SK-N-SH treated with all-trans-retinoic acid at 6 μM for 48 hours (cell line): ENCODE results near the gene TMEM60.

Source experiments
- ATAC-seq: fragments of 200-7000 bp; cut with Tn5 transposase; 3 replicates; pipeline ENCODE4 v1.9.1; 2020; ENCODE audit warnings: mild to moderate bottlenecking, moderate library complexity
- CSDC2 ChIP-seq: fragments of 250-450 bp; sonication (Bioruptor Pico); IDR thresholded peaks from 2 replicates; pipeline ENCODE4 v1.5.0; 2020; ENCODE audit warnings: mild to moderate bottlenecking, moderate library complexity
- GLIS3 ChIP-seq: fragments of 250-450 bp; sonication (Bioruptor Pico); IDR thresholded peaks from 2 replicates; pipeline ENCODE4 v1.5.0; 2020; ENCODE audit warnings: mild to moderate bottlenecking, moderate library complexity
- PPARA ChIP-seq: fragments of 250-450 bp; sonication (Bioruptor Pico); IDR thresholded peaks from 2 replicates; pipeline ENCODE4 v1.5.0; 2020; ENCODE audit warnings: mild to moderate bottlenecking, borderline replicate concordance
- RARB ChIP-seq: fragments of 250-450 bp; sonication (Bioruptor Pico); IDR thresholded peaks from 2 replicates; pipeline ENCODE4 v1.8.0; 2021; ENCODE audit warnings: mild to moderate bottlenecking, moderate library complexity
- TCF4 ChIP-seq: fragments of 250-450 bp; sonication (Bioruptor Pico); IDR thresholded peaks from 2 replicates; pipeline ENCODE4 v1.8.0; 2021; ENCODE audit warnings: mild to moderate bottlenecking, moderate library complexity, borderline replicate concordance
- TOX ChIP-seq: fragments of 250-450 bp; sonication (Bioruptor Pico); IDR thresholded peaks from 2 replicates; pipeline ENCODE4 v1.8.0; 2021; ENCODE audit warnings: mild to moderate bottlenecking, moderate library complexity, borderline replicate concordance
- ZC3H10 ChIP-seq: fragments of 250-450 bp; sonication (Bioruptor Pico); IDR thresholded peaks from 2 replicates; pipeline ENCODE4 v1.5.1; 2021; ENCODE audit warnings: mild to moderate bottlenecking, moderate library complexity
- ZFP3 ChIP-seq: fragments of 250-450 bp; sonication (Bioruptor Pico); IDR thresholded peaks from 2 replicates; pipeline ENCODE4 v1.5.0; 2020; ENCODE audit warnings: mild to moderate bottlenecking, moderate library complexity
- ZFP30 ChIP-seq: fragments of 450-650 bp; formaldehyde crosslinking; IDR thresholded peaks from 2 replicates; pipeline ENCODE4 v1.5.0; 2022; ENCODE audit warnings: mild to moderate bottlenecking, moderate library complexity
- ZNF70 ChIP-seq: fragments of 450-650 bp; formaldehyde crosslinking; IDR thresholded peaks from 2 replicates; pipeline ENCODE4 v1.5.0; 2020; ENCODE audit warnings: mild to moderate bottlenecking, moderate library complexity
- TF ChIP-seq, protein P1 (sequence below): fragments of 250-450 bp; sonication (Bioruptor Pico); IDR thresholded peaks from 2 replicates; pipeline ENCODE4 v1.8.0; 2021; ENCODE audit warnings: low read depth, mild to moderate bottlenecking, moderate library complexity, borderline replicate concordance
- TF ChIP-seq, protein P2 (sequence below): fragments of 250-450 bp; sonication (Bioruptor Pico); IDR thresholded peaks from 2 replicates; pipeline ENCODE4 v1.5.1; 2021; ENCODE audit warnings: mild to moderate bottlenecking, moderate library complexity
- TF ChIP-seq, protein P3 (sequence below): fragments of 250-450 bp; sonication (Bioruptor Pico); IDR thresholded peaks from 2 replicates; pipeline ENCODE4 v1.8.0; 2020; ENCODE audit warnings: mild to moderate bottlenecking, moderate library complexity, borderline replicate concordance
- TF ChIP-seq, protein P4 (sequence below): fragments of 250-450 bp; sonication (Bioruptor Pico); IDR thresholded peaks from 2 replicates; pipeline ENCODE4 v1.5.1; 2020; ENCODE audit warnings: low read depth, mild to moderate bottlenecking, moderate library complexity
- TF ChIP-seq, protein P5 (sequence below): fragments of 250-450 bp; sonication (Bioruptor Pico); IDR thresholded peaks from 2 replicates; pipeline ENCODE4 v1.5.0; 2020; ENCODE audit warnings: mild to moderate bottlenecking, moderate library complexity

The TMEM60 gene

DNA sequence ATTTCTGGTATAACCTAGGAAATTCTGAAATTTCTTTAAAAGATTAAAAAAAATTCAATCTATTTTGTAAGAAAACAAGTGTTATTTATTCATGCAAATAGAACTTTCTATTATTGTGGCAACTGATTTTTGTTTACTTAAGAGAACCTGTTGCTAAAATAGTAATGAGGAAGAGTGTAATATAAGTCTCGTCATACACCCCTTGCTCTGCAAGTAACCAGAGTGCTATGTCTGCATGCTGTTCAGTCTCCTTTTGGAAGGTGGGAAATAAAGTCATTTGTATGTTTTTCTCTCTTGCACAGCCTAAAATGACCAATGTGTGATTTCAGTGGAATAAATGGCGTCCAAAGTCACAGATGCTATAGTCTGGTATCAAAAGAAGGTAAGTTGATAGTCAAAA, 41.7 kb upstream of the TMEM60 start (continued):
- TF ChIP-seq, protein P1, sequence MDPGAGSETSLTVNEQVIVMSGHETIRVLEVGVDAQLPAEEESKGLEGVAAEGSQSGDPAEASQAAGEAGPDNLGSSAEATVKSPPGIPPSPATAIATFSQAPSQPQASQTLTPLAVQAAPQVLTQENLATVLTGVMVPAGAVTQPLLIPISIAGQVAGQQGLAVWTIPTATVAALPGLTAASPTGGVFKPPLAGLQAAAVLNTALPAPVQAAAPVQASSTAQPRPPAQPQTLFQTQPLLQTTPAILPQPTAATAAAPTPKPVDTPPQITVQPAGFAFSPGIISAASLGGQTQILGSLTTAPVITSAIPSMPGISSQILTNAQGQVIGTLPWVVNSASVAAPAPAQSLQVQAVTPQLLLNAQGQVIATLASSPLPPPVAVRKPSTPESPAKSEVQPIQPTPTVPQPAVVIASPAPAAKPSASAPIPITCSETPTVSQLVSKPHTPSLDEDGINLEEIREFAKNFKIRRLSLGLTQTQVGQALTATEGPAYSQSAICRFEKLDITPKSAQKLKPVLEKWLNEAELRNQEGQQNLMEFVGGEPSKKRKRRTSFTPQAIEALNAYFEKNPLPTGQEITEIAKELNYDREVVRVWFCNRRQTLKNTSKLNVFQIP, result no peak
- no peak for TF ChIP-seq ZNF70
- TF ChIP-seq ZFP3 (CRISPR knock-in tag), result no peak
- no peak for TF ChIP-seq PPARA (CRISPR knock-in tag)
- TF ChIP-seq, protein P2, sequence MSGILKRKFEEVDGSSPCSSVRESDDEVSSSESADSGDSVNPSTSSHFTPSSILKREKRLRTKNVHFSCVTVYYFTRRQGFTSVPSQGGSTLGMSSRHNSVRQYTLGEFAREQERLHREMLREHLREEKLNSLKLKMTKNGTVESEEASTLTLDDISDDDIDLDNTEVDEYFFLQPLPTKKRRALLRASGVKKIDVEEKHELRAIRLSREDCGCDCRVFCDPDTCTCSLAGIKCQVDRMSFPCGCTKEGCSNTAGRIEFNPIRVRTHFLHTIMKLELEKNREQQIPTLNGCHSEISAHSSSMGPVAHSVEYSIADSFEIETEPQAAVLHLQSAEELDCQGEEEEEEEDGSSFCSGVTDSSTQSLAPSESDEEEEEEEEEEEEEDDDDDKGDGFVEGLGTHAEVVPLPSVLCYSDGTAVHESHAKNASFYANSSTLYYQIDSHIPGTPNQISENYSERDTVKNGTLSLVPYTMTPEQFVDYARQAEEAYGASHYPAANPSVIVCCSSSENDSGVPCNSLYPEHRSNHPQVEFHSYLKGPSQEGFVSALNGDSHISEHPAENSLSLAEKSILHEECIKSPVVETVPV (CRISPR knock-in tag), result no peak
- TF ChIP-seq RARB, result no peak

DNA sequence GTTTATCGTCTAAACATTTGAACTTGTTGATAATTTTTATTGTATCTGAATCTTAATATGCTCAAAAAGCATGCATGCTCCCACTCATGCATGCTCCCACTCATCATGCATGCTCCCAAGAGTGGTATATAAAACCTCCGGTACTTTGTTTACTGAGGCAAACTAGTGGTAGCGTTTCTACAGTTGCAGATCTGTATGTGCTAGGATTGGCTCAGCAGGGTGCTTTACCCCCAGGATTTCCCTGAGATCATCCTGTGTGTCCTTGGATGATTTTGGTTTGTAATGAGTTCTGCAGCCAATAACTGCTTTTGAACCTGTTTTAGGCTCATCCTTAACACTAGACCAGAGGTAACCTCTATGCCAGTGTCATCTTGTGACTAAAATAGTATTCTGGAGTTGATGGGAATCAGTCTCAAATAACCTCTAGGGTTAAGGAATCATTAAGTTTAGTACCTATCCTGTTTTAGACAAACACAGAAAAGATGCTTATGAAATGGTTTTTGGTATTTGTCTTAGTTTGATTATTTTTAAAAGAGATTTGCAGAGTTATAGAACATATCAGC, 40.8 kb upstream of the TMEM60 start:
- TF ChIP-seq, protein P3, sequence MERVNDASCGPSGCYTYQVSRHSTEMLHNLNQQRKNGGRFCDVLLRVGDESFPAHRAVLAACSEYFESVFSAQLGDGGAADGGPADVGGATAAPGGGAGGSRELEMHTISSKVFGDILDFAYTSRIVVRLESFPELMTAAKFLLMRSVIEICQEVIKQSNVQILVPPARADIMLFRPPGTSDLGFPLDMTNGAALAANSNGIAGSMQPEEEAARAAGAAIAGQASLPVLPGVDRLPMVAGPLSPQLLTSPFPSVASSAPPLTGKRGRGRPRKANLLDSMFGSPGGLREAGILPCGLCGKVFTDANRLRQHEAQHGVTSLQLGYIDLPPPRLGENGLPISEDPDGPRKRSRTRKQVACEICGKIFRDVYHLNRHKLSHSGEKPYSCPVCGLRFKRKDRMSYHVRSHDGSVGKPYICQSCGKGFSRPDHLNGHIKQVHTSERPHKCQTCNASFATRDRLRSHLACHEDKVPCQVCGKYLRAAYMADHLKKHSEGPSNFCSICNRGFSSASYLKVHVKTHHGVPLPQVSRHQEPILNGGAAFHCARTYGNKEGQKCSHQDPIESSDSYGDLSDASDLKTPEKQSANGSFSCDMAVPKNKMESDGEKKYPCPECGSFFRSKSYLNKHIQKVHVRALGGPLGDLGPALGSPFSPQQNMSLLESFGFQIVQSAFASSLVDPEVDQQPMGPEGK (CRISPR knock-in tag), result no peak
- no peak for TF ChIP-seq ZFP30 (CRISPR knock-in tag)
- TF ChIP-seq, protein P2 (CRISPR knock-in tag), result no peak
- TF ChIP-seq, protein P4, sequence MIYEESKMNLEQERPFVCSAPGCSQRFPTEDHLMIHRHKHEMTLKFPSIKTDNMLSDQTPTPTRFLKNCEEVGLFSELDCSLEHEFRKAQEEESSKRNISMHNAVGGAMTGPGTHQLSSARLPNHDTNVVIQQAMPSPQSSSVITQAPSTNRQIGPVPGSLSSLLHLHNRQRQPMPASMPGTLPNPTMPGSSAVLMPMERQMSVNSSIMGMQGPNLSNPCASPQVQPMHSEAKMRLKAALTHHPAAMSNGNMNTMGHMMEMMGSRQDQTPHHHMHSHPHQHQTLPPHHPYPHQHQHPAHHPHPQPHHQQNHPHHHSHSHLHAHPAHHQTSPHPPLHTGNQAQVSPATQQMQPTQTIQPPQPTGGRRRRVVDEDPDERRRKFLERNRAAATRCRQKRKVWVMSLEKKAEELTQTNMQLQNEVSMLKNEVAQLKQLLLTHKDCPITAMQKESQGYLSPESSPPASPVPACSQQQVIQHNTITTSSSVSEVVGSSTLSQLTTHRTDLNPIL, result no peak
- TF ChIP-seq TOX (CRISPR knock-in tag), result no peak
- TF ChIP-seq, protein P1, result no peak
- no peak for TF ChIP-seq TCF4 (CRISPR knock-in tag)
- no peak for TF ChIP-seq CSDC2 (CRISPR knock-in tag)
- TF ChIP-seq PPARA (CRISPR knock-in tag), result no peak
- ATAC-seq, result no peak

DNA sequence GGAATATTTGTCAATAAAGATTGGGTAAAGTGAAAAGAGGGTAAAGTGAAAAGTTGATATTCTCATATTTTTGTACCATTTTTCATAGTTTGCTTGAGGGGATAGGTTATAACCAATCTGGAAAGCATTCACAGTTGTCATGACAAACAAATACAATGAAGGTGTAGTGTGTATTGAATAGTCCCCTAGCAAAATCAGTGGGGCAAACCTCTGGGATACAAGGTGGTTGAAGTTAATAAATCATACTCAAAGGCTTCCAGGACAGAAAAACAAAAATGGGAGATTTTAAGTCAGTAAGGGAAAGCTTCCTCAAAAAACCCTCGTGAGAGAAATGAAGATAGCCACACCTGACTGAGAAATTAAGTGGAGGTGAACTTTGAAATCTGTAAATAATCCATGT, 39.7 kb upstream of the TMEM60 start:
- no peak for ATAC-seq
- TF ChIP-seq GLIS3 (CRISPR knock-in tag), result no peak
- TF ChIP-seq, protein P4, result no peak
- TF ChIP-seq, protein P3 (CRISPR knock-in tag), result no peak
- TF ChIP-seq ZNF70, result no peak
- TF ChIP-seq TCF4 (CRISPR knock-in tag), result no peak
- TF ChIP-seq ZFP30 (CRISPR knock-in tag), result no peak
- TF ChIP-seq TOX (CRISPR knock-in tag), result no peak
- TF ChIP-seq ZC3H10 (CRISPR knock-in tag), result no peak
- TF ChIP-seq, protein P5, sequence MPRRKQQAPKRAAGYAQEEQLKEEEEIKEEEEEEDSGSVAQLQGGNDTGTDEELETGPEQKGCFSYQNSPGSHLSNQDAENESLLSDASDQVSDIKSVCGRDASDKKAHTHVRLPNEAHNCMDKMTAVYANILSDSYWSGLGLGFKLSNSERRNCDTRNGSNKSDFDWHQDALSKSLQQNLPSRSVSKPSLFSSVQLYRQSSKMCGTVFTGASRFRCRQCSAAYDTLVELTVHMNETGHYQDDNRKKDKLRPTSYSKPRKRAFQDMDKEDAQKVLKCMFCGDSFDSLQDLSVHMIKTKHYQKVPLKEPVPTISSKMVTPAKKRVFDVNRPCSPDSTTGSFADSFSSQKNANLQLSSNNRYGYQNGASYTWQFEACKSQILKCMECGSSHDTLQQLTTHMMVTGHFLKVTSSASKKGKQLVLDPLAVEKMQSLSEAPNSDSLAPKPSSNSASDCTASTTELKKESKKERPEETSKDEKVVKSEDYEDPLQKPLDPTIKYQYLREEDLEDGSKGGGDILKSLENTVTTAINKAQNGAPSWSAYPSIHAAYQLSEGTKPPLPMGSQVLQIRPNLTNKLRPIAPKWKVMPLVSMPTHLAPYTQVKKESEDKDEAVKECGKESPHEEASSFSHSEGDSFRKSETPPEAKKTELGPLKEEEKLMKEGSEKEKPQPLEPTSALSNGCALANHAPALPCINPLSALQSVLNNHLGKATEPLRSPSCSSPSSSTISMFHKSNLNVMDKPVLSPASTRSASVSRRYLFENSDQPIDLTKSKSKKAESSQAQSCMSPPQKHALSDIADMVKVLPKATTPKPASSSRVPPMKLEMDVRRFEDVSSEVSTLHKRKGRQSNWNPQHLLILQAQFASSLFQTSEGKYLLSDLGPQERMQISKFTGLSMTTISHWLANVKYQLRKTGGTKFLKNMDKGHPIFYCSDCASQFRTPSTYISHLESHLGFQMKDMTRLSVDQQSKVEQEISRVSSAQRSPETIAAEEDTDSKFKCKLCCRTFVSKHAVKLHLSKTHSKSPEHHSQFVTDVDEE, result no peak
